Cardiac fibroblast (primary cell): ENCODE results near the gene RNF186.
A peak's percentile ranks its signal among the peaks of the same experiment; 100 is the strongest.

ENCODE experiments used
- DNase-seq, 2 donors: peaks; one replicate each; pipeline versions ENCODE4 v3.0.0 to v3.0.0-alpha.2; 2010; ENCODE audit warnings: low read depth in 2 of 2
- H3K4me3 ChIP-seq, 2 donors: replicated peaks in 1 of 2; 1 replicate in 1 of 2; 2 replicates in 1 of 2; pipeline ENCODE4 v1.5.1; 2011; ENCODE audit warnings: low read depth in 2 of 2, low read length in 2 of 2, mild to moderate bottlenecking in 2 of 2, moderate library complexity in 1 of 2
- CTCF ChIP-seq: IDR thresholded peaks from one replicate; pipeline ENCODE4 v1.5.1; 2011; ENCODE audit warnings: low read depth, mild to moderate bottlenecking, low read length, inconsistent platforms

The RNF186 gene

GRCh38 chr1:19808351-19808750 is 6.7 kb downstream of the RNF186 start:
- no peak for DNase-seq
- no peak for TF ChIP-seq CTCF
- no peak overlapping the region for H3K4me3 ChIP-seq

GRCh38 chr1:19804831-19805251 is 10.2 kb downstream of the RNF186 start:
- H3K4me3 ChIP-seq: no peak overlapping the region
- peak in 1 of 2 donors; percentile 65 for DNase-seq
- no peak for TF ChIP-seq CTCF

GRCh38 chr1:19802269-19802668 is 12.8 kb downstream of the RNF186 start:
- H3K4me3 ChIP-seq: no peak overlapping the region
- no peak for DNase-seq
- TF ChIP-seq CTCF: no peak

- no peak for TF ChIP-seq CTCF
- peak overlapping the region; percentile 57 to 58 for H3K4me3 ChIP-seq
- DNase-seq: peak; percentile 66 to 73
Measured at GRCh38 chr1:19800076-19800804, 14.8 kb downstream of the RNF186 start.

- peak within 1 kb of the TSS; percentile 57 to 58 for H3K4me3 ChIP-seq
- TF ChIP-seq CTCF: peak; percentile 37
- peak; percentile 28 to 61 for DNase-seq
Measured at GRCh38 chr1:19799230-19800075, 15.6 kb downstream of the RNF186 start, which contains the start of gene TMCO4. Gene TMCO4 (minus strand): TSS chr1:19799916. CDS start chr1:19780758, 19,158 bp downstream.

DNA sequence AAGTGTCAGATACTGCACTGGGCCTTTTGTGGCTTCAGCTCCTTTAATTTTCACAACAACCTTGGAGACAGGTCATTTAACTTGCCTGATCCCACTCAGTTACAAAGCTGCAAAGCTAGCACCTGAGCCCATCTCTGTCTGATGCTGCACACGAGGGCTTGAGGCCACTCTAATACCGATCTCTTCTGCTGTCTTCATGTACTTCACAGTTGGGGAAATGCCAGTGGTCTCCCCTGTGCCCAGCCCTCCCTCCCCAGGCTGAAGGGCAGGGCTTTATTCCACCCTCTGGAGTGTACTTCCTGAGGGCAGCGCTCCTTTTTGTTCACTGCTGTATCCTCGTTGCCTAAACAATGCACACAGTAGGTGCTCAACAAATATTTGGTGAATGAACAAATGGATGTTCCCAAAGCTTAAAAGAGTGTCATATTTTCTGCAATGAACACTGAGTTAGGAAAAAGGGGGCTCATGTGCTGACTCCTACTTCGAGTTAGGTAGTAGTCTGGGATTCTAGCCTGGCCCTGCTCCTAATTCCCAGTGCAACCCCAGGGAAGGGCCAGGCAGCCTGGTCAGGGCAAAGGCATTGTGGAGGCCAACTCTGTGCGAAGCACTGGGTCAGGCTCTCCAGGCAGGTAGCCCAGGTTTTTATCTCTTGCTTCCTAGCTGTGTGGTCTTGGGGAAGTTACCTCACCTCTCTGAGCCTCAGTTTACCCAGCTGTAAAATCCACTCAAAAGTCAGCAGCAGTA is 16.4 kb downstream of the RNF186 start:
- no peak for DNase-seq
- H3K4me3 ChIP-seq: no peak overlapping the region
- no peak for TF ChIP-seq CTCF
